A204.1 (cell line): Measurements from ENCODE around the gene PMP22.

ENCODE experiments used
- FAIRE-seq: peaks from 2 replicates; lab custom pipeline; 2012; peaks lifted over from hg19 to GRCh38; lab: Jason Lieb, UNC

The PMP22 gene

GRCh38 chr17:15265131-15265530 lies at the start of gene PMP22:
PMP22 (minus strand) TSS chr17:15265326; CDS start chr17:15260727, 4,599 bp downstream.
- no peak for FAIRE-seq

GRCh38 chr17:15311996-15312395 lies 46.9 kb upstream of the PMP22 start:
- FAIRE-seq, result no peak

GRCh38 chr17:15309793-15310192 lies 44.7 kb upstream of the PMP22 start:
- FAIRE-seq, result no peak

GRCh38 chr17:15309236-15309635 lies 44.1 kb upstream of the PMP22 start:
- no peak for FAIRE-seq

- no peak for FAIRE-seq
Observed at GRCh38 chr17:15308758-15309157, 43.6 kb upstream of the PMP22 start.

- FAIRE-seq, result no peak
Observed at GRCh38 chr17:15307710-15308111, 42.6 kb upstream of the PMP22 start.

- FAIRE-seq, result no peak
Observed at GRCh38 chr17:15303851-15304250, 38.7 kb upstream of the PMP22 start.

- no peak for FAIRE-seq
Observed at GRCh38 chr17:15303268-15303667, 38.1 kb upstream of the PMP22 start.

- FAIRE-seq, result no peak
Observed at GRCh38 chr17:15301845-15302244, 36.7 kb upstream of the PMP22 start.

- no peak for FAIRE-seq
Observed at GRCh38 chr17:15298176-15298575, 33.0 kb upstream of the PMP22 start.

GRCh38 chr17:15293558-15293957 lies 28.4 kb upstream of the PMP22 start:
- no peak for FAIRE-seq

GRCh38 chr17:15291674-15292361 lies 26.7 kb upstream of the PMP22 start:
- no peak for FAIRE-seq

- FAIRE-seq, result no peak
Observed at GRCh38 chr17:15290605-15291004, 25.5 kb upstream of the PMP22 start.

- no peak for FAIRE-seq
Observed at GRCh38 chr17:15289285-15290183, 24.4 kb upstream of the PMP22 start.

- no peak for FAIRE-seq
Observed at GRCh38 chr17:15288859-15289258, 23.7 kb upstream of the PMP22 start.

GRCh38 chr17:15287538-15288267 lies 22.6 kb upstream of the PMP22 start:
- no peak for FAIRE-seq

GRCh38 chr17:15285466-15285865 lies 20.3 kb upstream of the PMP22 start:
- no peak for FAIRE-seq

GRCh38 chr17:15284537-15284936 lies 19.4 kb upstream of the PMP22 start:
- FAIRE-seq, result no peak

- FAIRE-seq, result no peak
Observed at GRCh38 chr17:15284107-15284506, 19.0 kb upstream of the PMP22 start.

GRCh38 chr17:15281909-15282308 lies 16.8 kb upstream of the PMP22 start:
- FAIRE-seq, result no peak

- FAIRE-seq, result no peak
Observed at GRCh38 chr17:15278924-15279477, 13.9 kb upstream of the PMP22 start.

- FAIRE-seq, result no peak
Observed at GRCh38 chr17:15278380-15278779, 13.3 kb upstream of the PMP22 start.

- no peak for FAIRE-seq
Observed at GRCh38 chr17:15274017-15274416, 8.9 kb upstream of the PMP22 start.
